Mucosa of descending colon (tissue), 3 donors: ENCODE results near the gene NPAS3. TPM values are rescaled to one million over a fixed set of nuclear protein-coding genes. Genes with fewer than 3 reads are reported as not detected.

Experiments used
- ATAC-seq: fragments of 200-7000 bp; cut with Tn5 transposase; one replicate; pipeline ENCODE4 v1.9.1; 2020; ENCODE audit warnings: mild to moderate bottlenecking, moderate library complexity
- DNase-seq, 3 donors: peaks; one replicate each; pipeline ENCODE4 v3.0.0-alpha.2; 2020
- H3K36me3 ChIP-seq: fragments of 200-600 bp; one replicate; pipeline ENCODE4 v1.8.0; 2021; ENCODE audit warnings: low read depth, mild to moderate bottlenecking
- H3K4me1 ChIP-seq: fragments of 200-600 bp; one replicate; pipeline ENCODE4 v1.8.0; 2021; ENCODE audit warnings: low read depth, mild to moderate bottlenecking
- H3K4me3 ChIP-seq: fragments of 200-600 bp; one replicate; pipeline ENCODE4 v1.8.0; 2021; ENCODE audit warnings: mild to moderate bottlenecking
- H3K9me3 ChIP-seq: fragments of 200-600 bp; one replicate; pipeline ENCODE4 v1.8.0; 2021; ENCODE audit warnings: mild to moderate bottlenecking
- intact Hi-C, 2 donors: fragments of 100-400 bp; cut with DNase I in 1 of 2; cut with micrococcal nuclease in 1 of 2; formaldehyde crosslinking; loops; one replicate each; pipeline versions ENCODE4 v1.11.0 to v1.11.1; 2022; cut with DNase I, micrococcal nuclease
- total RNA-seq, 3 donors: library from RNA; stranded (reverse); fragmentation: NEBNext Ultra II Directional in 2 of 3; extraction: Animal tissue kit (Norgen Biotek cat#: 25700) in 2 of 3; gene quantifications; one replicate each; pipeline versions ENCODE4 v1.2.1 to v1.2.4, GENCODE V29; 2021 to 2023
- TF ChIP-seq, protein P1 (sequence below): fragments of 200-600 bp; IDR thresholded peaks from one replicate; pipeline ENCODE4 v1.8.0; 2022; ENCODE audit warnings: antibody characterized with exemption, mild to moderate bottlenecking
- donor health status: DM: no; HTN: no; CAD: no; lungs with moderate emphysema.
- donor health status: DM: no; HTN: no; CAD: no.
- donor health status: DM: no; HTN: yes; CAD: no.

The NPAS3 gene
- total RNA-seq, 3 donors from 2014 or later: 0.65 to 9.7 (median 2.0) TPM

DNA sequence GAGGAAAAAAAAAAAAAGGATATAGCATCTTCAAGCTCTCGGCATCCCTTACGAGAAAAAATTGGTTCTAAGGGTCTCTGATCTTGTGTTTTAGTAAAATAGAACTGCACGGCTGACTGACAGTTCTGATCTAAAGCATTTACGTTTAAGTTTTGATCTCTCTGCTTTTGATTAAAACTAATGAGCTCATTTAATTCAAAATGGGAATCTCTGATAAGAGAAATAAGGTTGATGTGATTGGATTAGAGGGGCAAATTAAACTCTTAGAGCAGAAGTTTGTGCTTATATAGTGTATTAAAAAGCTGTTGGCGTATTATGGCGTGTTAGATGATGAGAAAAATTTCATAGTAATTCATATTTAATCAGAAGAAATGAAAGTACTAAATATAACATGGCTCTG, 794.6 kb downstream of the NPAS3 start:
- Histone ChIP-seq H3K4me3 (no peak overlapping the region), H3K4me1 (no peaks in the 10 kb centered on the region), H3K9me3 (no peaks in the 10 kb centered on the region), H3K36me3 (no peaks in the 10 kb centered on the region)
- DNase-seq (no peak), ATAC-seq (no peak)
- TF ChIP-seq, protein P1, sequence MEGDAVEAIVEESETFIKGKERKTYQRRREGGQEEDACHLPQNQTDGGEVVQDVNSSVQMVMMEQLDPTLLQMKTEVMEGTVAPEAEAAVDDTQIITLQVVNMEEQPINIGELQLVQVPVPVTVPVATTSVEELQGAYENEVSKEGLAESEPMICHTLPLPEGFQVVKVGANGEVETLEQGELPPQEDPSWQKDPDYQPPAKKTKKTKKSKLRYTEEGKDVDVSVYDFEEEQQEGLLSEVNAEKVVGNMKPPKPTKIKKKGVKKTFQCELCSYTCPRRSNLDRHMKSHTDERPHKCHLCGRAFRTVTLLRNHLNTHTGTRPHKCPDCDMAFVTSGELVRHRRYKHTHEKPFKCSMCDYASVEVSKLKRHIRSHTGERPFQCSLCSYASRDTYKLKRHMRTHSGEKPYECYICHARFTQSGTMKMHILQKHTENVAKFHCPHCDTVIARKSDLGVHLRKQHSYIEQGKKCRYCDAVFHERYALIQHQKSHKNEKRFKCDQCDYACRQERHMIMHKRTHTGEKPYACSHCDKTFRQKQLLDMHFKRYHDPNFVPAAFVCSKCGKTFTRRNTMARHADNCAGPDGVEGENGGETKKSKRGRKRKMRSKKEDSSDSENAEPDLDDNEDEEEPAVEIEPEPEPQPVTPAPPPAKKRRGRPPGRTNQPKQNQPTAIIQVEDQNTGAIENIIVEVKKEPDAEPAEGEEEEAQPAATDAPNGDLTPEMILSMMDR: no peak
- intact Hi-C loops: no loop called here

GRCh38 chr14:33733721-33734120, 795.0 kb downstream of the NPAS3 start:
- TF ChIP-seq, protein P1: no peak
- Histone ChIP-seq H3K4me1 (no peaks in the 10 kb centered on the region), H3K9me3 (no peaks in the 10 kb centered on the region), H3K4me3 (no peak overlapping the region), H3K36me3 (no peaks in the 10 kb centered on the region)
- intact Hi-C loops: no loop called here
- DNase-seq: no peak
- no peak for ATAC-seq

GRCh38 chr14:33734387-33734786, 795.7 kb downstream of the NPAS3 start:
- no peaks in the 10 kb centered on the region for H3K9me3 ChIP-seq
- H3K4me3 ChIP-seq: no peak overlapping the region
- DNase-seq (no peak), ATAC-seq (no peak)
- no peaks in the 10 kb centered on the region for H3K36me3 ChIP-seq
- intact Hi-C loops: no loop called here
- H3K4me1 ChIP-seq: no peaks in the 10 kb centered on the region
- TF ChIP-seq, protein P1: no peak

- no peak for ATAC-seq
Measured at GRCh38 chr14:33736299-33736825, 797.7 kb downstream of the NPAS3 start.

GRCh38 chr14:33736979-33737378, 798.3 kb downstream of the NPAS3 start:
- TF ChIP-seq, protein P1: no peak
- intact Hi-C loops: no loop called here
- no peak for ATAC-seq

More at GRCh38 chr14:33736299-33736825, 797.7 kb downstream of the NPAS3 start:
- no peaks in the 10 kb centered on the region for H3K36me3 ChIP-seq
- DNase-seq: no peak
- TF ChIP-seq, protein P1: no peak
- no peaks in the 10 kb centered on the region for H3K4me1 ChIP-seq
- intact Hi-C loops: no loop called here
- no peak overlapping the region for H3K4me3 ChIP-seq
- no peaks in the 10 kb centered on the region for H3K9me3 ChIP-seq

GRCh38 chr14:33737446-33737845, 798.8 kb downstream of the NPAS3 start:
- Histone ChIP-seq H3K4me3 (no peak overlapping the region), H3K4me1 (no peaks in the 10 kb centered on the region), H3K36me3 (no peaks in the 10 kb centered on the region), H3K9me3 (no peaks in the 10 kb centered on the region)
- TF ChIP-seq, protein P1: no peak
- DNase-seq (no peak), ATAC-seq (no peak)
- intact Hi-C loops: no loop called here

More at GRCh38 chr14:33736979-33737378, 798.3 kb downstream of the NPAS3 start:
- Histone ChIP-seq H3K4me1 (no peaks in the 10 kb centered on the region), H3K36me3 (no peaks in the 10 kb centered on the region), H3K4me3 (no peak overlapping the region), H3K9me3 (no peaks in the 10 kb centered on the region)
- DNase-seq: no peak
